PC-9 (cell line): ENCODE data around the gene FOXC2. TPM values are rescaled to one million over a fixed set of nuclear protein-coding genes. Genes with fewer than 3 reads are reported as not detected.

ENCODE experiments used
- BruUV-seq: library from RNA; stranded (reverse); fragments of 400-500 nt; replicated peaks from 2 replicates; lab custom pipeline; 2021; lab: Mats Ljungman, UMichigan
- CTCF ChIA-PET: fragments of 300-600 bp; sonication (Branson Sonifier 250); formaldehyde crosslinking; loops from one replicate; lab custom pipeline; 2022; ENCODE audit warnings: antibody characterized with exemption; lab: Charles Lee
- POLR2A ChIA-PET: fragments of 300-600 bp; sonication (Branson Sonifier 250); formaldehyde crosslinking; loops from one replicate; lab custom pipeline; 2022; ENCODE audit warnings: antibody characterized with exemption; ENCODE audit not compliant: unreplicated experiment; lab: Charles Lee
- DNase-seq, 2 experiments: peaks; one replicate each; pipeline versions ENCODE4 v3.0.0 to v3.0.0-alpha.2; 2015 to 2022; ENCODE audit warnings: mixed read lengths in 1 of 2
- H2AFZ ChIP-seq: fragments of 200-600 bp; sonication (generic); 2 replicates; pipeline ENCODE4 v1.8.1; 2017; ENCODE audit warnings: antibody characterized with exemption
- H3F3A ChIP-seq: fragments of 200-600 bp; sonication (generic); 2 replicates; pipeline ENCODE4 v1.8.1; 2017; ENCODE audit warnings: antibody characterized with exemption, mild to moderate bottlenecking, low read depth; ENCODE audit not compliant: insufficient read depth
- H3K27ac ChIP-seq: fragments of 200-600 bp; sonication (generic); 2 replicates; pipeline ENCODE4 v1.6.1; 2016; ENCODE audit warnings: mixed run types
- H3K27me3 ChIP-seq: fragments of 200-600 bp; sonication (generic); 2 replicates; pipeline ENCODE4 v1.6.1; 2016; ENCODE audit warnings: low read depth, mixed run types; ENCODE audit not compliant: insufficient read depth
- H3K36me3 ChIP-seq: fragments of 200-600 bp; sonication (generic); 2 replicates; pipeline ENCODE4 v1.6.1; 2016; ENCODE audit warnings: low read depth, mixed run types
- H3K4me1 ChIP-seq: fragments of 200-600 bp; sonication (generic); replicated peaks from 2 replicates; pipeline ENCODE4 v1.6.1; 2016; ENCODE audit warnings: mixed run types; ENCODE audit not compliant: insufficient read depth
- H3K4me2 ChIP-seq: fragments of 200-600 bp; sonication (generic); 2 replicates; pipeline ENCODE4 v1.6.1; 2017; ENCODE audit warnings: mixed run types
- H3K4me3 ChIP-seq: fragments of 200-600 bp; sonication (generic); 2 replicates; pipeline ENCODE4 v1.6.1; 2016; ENCODE audit warnings: mixed run types
- H3K79me2 ChIP-seq: fragments of 200-600 bp; sonication (generic); 2 replicates; pipeline ENCODE4 v1.6.1; 2017; ENCODE audit warnings: low read depth, mixed run types
- H3K9me2 ChIP-seq: fragments of 200-600 bp; sonication (generic); 2 replicates; pipeline ENCODE4 v1.8.1; 2017; ENCODE audit warnings: mild to moderate bottlenecking; ENCODE audit not compliant: insufficient read depth
- H3K9me3 ChIP-seq: fragments of 200-600 bp; sonication (generic); 2 replicates; pipeline ENCODE4 v1.8.1; 2016; ENCODE audit warnings: low read depth; ENCODE audit not compliant: insufficient read depth
- H4K20me1 ChIP-seq: fragments of 200-600 bp; sonication (generic); 2 replicates; pipeline ENCODE4 v1.8.1; 2017; ENCODE audit not compliant: insufficient read depth
- EZH2 ChIP-seq: fragments of 200-600 bp; sonication (generic); IDR thresholded peaks from 2 replicates; pipeline ENCODE4 v1.8.0; 2017; ENCODE audit warnings: antibody characterized with exemption, low read depth
- intact Hi-C: fragments of 100-400 bp; cut with micrococcal nuclease; formaldehyde crosslinking; loops from one replicate; pipeline ENCODE4 v1.10.0; 2022; ENCODE audit not compliant: unreplicated experiment
- total RNA-seq: library from RNA; stranded (reverse); gene quantifications from 2 replicates; pipeline ENCODE4 v1.2.3, GENCODE V29; 2021
- TF ChIP-seq, protein P1 (sequence below): fragments of 200-600 bp; sonication (generic); conservative IDR thresholded peaks from 2 replicates; pipeline ENCODE4 v1.6.1; 2017; ENCODE audit warnings: mixed run types, antibody characterized with exemption, mild to moderate bottlenecking, moderate library complexity

Gene FOXC2
- total RNA-seq, 1 experiment from 2014 or later = not detected

DNA sequence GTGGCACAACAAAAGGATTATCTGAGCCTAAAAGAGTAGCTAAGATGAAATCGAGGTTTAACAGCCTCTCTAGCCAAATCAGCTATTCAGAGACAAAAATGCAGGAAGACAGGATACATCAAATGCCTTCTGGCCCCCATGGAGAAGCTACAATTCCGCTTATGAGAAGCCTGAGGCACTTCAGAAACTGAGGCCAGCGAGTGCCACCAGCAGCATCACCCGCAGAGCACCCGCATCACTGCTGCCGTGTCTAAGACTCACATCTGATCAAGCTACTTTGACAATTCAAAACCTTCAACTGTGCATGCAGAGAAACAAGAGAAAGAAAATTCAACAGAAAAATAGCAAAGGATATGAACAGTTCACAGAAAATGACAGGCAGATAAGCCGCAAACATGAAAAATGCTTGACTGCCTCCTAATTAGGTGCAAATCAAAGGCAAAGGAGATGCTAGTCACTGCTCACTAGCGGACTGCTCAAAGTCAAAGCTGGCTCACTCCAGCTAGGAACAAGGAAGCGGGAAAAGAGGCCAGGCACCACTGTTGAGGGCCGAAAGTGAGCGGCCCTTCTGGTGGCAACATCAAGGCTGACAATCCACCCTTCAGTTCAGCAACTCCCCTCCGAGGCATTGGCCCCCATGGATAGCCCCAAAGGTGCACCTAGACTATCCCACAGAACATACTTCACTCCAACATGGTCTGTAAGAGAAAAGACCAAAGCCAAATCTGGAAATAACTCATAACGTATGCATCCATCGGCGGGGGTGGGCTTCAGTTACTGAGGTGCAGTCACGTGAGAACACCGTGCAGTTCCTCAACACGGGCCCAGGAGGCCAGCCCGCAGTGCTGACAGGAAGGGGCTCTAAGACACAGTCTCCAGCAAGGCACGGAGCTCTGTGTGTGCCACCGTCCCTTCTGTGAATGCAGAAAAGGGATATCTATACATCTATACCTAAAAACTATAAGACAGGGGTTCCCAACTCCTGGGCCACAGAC, 23.6 kb upstream of the FOXC2 start:
- intact Hi-C loops = no loop called here
- H3K9me2 ChIP-seq = no peaks in the 10 kb centered on the region
- POLR2A ChIA-PET = no interaction called here
- H3K9me3 ChIP-seq = no peaks in the 10 kb centered on the region
- no peak overlapping the region for H3K27ac ChIP-seq
- no peak overlapping the region for H3K4me2 ChIP-seq
- CTCF ChIA-PET = no interaction called here
- no peak for DNase-seq
- no TSS peak for BruUV-seq
- H3K36me3 ChIP-seq = peaks cover 16% of the 10 kb centered on the region
- no peaks in the 10 kb centered on the region for H3K27me3 ChIP-seq
- no peaks in the 10 kb centered on the region for H3F3A ChIP-seq
- peaks cover 10% of the 10 kb centered on the region; the same call in 1 of the 2 replicates for H4K20me1 ChIP-seq
- TF ChIP-seq, protein P1, sequence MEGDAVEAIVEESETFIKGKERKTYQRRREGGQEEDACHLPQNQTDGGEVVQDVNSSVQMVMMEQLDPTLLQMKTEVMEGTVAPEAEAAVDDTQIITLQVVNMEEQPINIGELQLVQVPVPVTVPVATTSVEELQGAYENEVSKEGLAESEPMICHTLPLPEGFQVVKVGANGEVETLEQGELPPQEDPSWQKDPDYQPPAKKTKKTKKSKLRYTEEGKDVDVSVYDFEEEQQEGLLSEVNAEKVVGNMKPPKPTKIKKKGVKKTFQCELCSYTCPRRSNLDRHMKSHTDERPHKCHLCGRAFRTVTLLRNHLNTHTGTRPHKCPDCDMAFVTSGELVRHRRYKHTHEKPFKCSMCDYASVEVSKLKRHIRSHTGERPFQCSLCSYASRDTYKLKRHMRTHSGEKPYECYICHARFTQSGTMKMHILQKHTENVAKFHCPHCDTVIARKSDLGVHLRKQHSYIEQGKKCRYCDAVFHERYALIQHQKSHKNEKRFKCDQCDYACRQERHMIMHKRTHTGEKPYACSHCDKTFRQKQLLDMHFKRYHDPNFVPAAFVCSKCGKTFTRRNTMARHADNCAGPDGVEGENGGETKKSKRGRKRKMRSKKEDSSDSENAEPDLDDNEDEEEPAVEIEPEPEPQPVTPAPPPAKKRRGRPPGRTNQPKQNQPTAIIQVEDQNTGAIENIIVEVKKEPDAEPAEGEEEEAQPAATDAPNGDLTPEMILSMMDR = no peak
- no peak for TF ChIP-seq EZH2
- no peak overlapping the region for H2AFZ ChIP-seq
- no peak overlapping the region for H3K4me3 ChIP-seq
- H3K79me2 ChIP-seq = no peaks in the 10 kb centered on the region
- H3K4me1 ChIP-seq = no peaks in the 10 kb centered on the region

DNA sequence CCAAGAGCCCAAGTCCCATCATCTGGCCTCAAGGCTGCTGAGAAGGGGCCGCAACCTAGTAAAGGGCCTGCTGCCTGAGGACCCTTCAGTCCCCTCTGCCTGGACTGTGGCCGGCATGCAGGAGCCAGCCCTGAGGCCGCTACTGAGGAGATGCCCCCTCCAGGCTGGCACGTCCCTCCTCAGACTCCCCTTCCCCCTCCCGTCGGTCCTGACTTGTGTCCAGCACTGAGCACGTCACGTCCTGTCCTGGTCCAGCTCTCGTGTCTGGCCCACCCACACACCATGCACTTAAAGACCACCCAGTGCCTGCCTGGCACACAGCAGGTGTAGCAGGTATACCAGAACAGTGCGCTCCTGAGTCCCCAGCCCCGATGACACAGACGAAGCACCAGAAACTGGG, 21.1 kb upstream of the FOXC2 start:
- Histone ChIP-seq H3K4me3 (no peak overlapping the region), H2AFZ (no peak overlapping the region), H3K36me3 (peaks cover 4% of the 10 kb centered on the region; the same call in 1 of the 2 replicates), H3K4me1 (no peaks in the 10 kb centered on the region), H3K9me2 (no peaks in the 10 kb centered on the region), H3F3A (no peaks in the 10 kb centered on the region), H3K4me2 (no peak overlapping the region), H3K9me3 (no peaks in the 10 kb centered on the region), H3K27me3 (no peaks in the 10 kb centered on the region), H3K27ac (no peak overlapping the region), H3K79me2 (no peaks in the 10 kb centered on the region), H4K20me1 (peaks cover 10% of the 10 kb centered on the region; the same call in 1 of the 2 replicates)
- intact Hi-C loops = no loop called here
- no peak for DNase-seq
- CTCF ChIA-PET = no interaction called here
- TF ChIP-seq, protein P1 = no peak
- no peak for TF ChIP-seq EZH2
- POLR2A ChIA-PET = no interaction called here
- BruUV-seq = no TSS peak

DNA sequence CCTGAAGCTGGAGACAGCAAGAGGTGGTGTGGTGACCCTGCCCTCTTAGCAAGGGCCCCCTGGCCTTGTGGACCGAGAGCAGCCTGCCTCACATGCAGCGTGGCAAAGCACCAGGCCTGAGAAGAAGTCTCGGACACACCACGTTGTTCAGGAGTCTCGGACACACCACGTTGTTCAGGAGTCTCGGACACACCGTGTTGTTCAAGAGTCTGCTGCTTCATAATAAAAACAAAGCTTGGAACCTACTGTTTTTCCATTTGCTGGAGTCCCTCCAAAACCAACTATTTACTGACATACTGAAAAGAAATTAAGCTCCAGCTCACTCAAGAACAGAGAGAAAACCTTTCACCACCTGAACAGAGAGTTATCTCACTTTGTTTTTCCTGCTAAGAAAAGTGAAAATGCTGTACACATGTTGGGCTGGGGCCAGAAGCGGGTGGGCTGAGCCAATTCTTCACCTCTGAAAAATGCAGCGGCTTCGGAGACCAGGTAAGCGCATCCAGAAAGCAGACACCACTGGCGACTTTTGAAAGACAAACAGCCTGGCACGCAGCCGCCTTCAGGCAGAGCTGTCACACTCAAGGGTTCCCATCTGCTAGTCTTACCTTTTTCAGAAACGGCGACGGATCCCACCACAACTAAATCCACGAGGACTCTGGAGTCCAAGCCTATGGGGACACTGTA, 20.5 kb upstream of the FOXC2 start:
- no peaks in the 10 kb centered on the region for H3F3A ChIP-seq
- H3K9me2 ChIP-seq = no peaks in the 10 kb centered on the region
- no peak overlapping the region for H3K4me3 ChIP-seq
- no peak overlapping the region for H2AFZ ChIP-seq
- DNase-seq = no peak
- POLR2A ChIA-PET = no interaction called here
- CTCF ChIA-PET = no interaction called here
- peaks cover 4% of the 10 kb centered on the region; the same call in 1 of the 2 replicates for H3K36me3 ChIP-seq
- BruUV-seq = no TSS peak
- H3K4me1 ChIP-seq = no peaks in the 10 kb centered on the region
- H3K79me2 ChIP-seq = no peaks in the 10 kb centered on the region
- H3K4me2 ChIP-seq = no peak overlapping the region
- TF ChIP-seq EZH2 = no peak
- TF ChIP-seq, protein P1 = no peak
- H3K27ac ChIP-seq = no peak overlapping the region
- H3K9me3 ChIP-seq = no peaks in the 10 kb centered on the region
- H4K20me1 ChIP-seq = peaks cover 10% of the 10 kb centered on the region; the same call in 1 of the 2 replicates
- intact Hi-C loops = no loop called here
- no peaks in the 10 kb centered on the region for H3K27me3 ChIP-seq
